HG02798 (cell line): Measurements from ENCODE around the gene HDHD3.
"Not testable (repeated sequence)": the region's sequence is repeated elsewhere in the genome, so short reads cannot be mapped to it uniquely, and the experiment has no call there.

Experiments
- ATAC-seq: cut with Tn5 transposase; IDR thresholded peaks from one replicate; pipeline ENCODE4 v1.9.1; 2021; ENCODE audit warnings: mild to moderate bottlenecking; ENCODE audit not compliant: unreplicated experiment, poor library complexity

HDHD3 gene

GRCh38 chr9:113368348-113368981 is 8.3 kb downstream of the HDHD3 start:
- ATAC-seq: no peak

DNA sequence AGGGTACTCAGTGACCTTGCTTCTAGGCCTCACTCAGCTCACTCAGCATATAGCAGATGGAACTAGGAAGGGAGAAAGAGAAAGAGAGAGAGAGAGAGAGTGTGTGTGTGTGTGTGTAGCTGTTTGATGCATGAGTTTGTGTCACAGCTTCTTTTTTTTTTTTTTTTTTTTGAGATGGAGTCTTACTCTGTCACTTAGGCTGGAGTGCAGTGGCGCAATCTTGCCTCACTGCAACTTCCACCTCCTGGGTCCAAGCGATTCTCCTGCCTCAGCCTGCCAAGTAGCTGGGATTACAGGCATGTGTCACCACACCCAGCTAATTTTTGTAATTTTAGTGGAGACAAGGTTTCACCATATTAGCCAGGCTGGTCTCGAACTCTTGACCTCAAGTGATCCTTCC is 11.1 kb downstream of the HDHD3 start:
- not testable (repeated sequence) for ATAC-seq

DNA sequence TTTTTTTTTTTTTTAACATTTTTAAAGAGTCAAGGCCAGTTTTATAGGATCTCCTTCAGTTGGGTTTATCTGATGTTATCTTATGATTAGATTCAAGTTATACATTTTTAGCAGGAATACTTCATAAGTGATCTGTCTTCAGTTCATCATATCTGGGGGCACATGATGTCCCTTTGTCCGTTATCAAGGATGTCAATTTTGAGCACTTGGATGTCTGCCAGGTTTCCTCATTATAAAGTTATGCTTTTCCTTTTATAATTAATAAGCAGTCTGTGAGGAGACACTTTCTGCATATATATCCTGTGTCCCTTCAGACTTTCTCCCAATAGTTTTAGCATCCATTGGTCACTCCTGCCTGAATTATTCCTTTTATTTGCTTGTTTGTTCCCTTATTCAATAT is 11.8 kb downstream of the HDHD3 start:
- ATAC-seq: no peak

DNA sequence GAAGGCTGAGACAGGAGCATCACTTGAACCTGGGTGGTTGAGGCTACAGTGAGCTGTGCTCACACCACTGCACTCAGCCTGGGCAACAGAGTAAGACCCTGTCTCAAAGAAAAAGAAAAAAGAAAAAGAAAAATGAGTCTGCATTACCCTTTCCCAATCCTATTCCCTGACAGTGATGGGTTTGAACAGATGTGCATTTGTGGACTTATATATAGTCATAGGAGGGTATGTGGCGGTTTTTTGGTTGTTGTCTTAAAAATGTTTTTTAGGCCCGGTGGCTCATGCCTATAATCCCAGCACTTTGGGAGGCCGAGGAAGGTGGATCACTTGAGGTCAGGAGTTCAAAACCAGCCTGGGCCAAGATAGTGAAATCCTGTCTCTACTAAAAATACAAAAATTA is 13.4 kb downstream of the HDHD3 start:
- no peak for ATAC-seq

GRCh38 chr9:113361304-113362018 is 15.3 kb downstream of the HDHD3 start:
- ATAC-seq: no peak

- no peak for ATAC-seq
These were observed 16.4 kb downstream of the HDHD3 start for GRCh38 chr9:113360242-113360842.

DNA sequence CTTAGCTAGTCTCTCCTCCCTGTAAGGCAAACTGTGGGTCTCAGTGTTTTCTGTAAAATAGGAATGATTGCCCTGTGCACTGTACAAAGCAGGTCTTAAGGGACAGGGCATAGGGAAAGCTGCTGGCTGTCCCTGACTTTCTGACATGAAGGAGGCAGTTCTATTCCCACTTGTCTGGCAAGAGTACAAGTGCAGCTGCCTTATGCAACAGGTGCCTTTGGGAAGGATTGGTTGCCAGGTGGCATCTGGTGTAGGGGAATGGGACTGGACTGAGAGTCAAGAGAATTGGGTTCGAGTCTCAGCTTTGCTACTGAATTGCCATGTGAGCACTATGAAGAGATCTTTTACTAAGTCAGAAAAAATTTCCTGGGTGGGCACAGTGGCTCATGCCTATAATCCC is 17.4 kb downstream of the HDHD3 start:
- ATAC-seq: no peak

DNA sequence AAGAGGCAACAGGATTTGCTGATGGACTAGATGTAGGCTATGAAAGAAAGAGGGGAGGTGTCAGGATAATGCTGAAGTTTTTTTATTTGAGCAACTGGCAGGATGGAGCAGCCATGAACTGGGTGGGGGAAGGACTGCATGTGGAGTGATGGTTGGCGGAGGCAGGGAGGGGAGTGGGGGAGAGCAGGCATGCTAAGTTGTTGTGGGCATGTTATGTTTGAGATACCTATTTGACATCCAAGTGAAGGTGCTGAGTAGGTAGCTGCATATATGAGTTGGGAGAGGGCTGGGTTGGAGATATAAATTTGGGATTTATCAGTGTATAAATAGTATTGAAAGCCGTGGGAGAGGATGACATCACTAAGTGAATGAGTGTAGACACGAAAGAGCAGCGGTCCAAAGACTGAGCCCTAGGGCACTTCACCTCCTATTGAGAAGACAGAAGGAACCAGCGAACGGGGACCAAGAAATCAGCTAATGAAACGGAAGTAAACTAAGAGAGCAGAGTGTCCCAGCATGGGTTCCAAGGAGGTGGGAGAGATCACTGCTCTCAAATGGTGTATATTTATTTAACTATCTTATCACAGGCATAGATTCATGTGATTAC is 20.0 kb downstream of the HDHD3 start:
- ATAC-seq: no peak

GRCh38 chr9:113355040-113355596 is 21.7 kb downstream of the HDHD3 start:
- no peak for ATAC-seq

DNA sequence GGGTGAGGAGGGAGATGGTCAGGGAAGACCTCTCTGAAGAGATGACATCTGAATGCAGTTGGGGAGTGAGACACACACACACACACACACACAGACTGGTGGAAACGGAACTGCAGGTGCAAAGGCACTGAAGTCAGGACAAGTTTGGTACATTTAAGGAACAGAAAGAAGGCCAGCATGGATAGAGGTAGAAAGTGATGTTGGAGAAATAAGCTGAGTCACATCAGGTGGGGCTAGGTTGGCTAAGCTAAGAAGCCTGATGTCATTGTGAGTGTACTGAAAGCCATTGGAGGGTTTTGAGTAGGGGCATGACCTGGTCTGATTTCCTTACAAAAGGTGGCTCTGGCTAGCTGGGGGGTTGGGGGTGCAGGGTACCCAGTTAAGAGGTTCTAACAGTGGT is 24.4 kb downstream of the HDHD3 start:
- no peak for ATAC-seq

- no peak for ATAC-seq
These were observed 24.8 kb downstream of the HDHD3 start for GRCh38 chr9:113352006-113352405.

GRCh38 chr9:113350937-113351336 is 25.8 kb downstream of the HDHD3 start:
- no peak for ATAC-seq

- no peak for ATAC-seq
These were observed 26.6 kb downstream of the HDHD3 start for GRCh38 chr9:113350107-113350661.

DNA sequence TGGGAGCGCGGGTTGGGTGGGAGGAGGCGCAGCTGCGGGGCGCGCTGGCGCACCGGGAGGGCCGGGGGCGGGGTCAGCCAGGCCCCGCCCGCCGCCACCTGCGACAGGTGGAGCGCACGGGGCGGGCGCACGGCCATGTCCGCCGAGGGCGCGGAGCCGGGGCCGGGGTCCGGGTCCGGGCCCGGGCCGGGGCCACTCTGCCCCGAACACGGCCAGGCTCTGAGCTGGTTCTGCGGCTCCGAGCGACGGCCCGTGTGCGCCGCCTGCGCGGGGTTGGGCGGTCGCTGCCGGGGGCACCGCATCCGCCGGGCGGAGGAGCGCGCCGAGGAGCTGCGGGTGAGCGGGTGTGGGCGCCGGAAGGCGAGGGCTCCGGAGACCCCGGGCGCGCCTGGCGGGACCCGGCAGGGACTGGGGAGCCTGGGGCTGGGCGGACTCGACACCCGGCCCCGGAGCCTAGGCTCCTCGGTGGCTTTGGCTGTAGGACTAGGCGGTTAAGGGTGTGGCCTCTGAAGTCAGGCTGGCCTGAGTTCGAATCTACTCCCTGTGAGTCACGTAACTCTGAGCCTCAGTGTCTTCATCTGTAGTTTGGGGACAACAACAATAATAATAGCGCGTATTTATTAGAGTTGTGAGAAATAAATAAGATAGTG is 27.2 kb downstream of the HDHD3 start, which contains the start of gene BSPRY:
Gene BSPRY (plus strand): TSS at position 97 of the 650 bp plus-strand sequence. CDS start 39 bp downstream, at position 136.
- ATAC-seq: peak; percentile 43

GRCh38 chr9:113349066-113349444 is 27.7 kb downstream of the HDHD3 start:
- no peak for ATAC-seq

DNA sequence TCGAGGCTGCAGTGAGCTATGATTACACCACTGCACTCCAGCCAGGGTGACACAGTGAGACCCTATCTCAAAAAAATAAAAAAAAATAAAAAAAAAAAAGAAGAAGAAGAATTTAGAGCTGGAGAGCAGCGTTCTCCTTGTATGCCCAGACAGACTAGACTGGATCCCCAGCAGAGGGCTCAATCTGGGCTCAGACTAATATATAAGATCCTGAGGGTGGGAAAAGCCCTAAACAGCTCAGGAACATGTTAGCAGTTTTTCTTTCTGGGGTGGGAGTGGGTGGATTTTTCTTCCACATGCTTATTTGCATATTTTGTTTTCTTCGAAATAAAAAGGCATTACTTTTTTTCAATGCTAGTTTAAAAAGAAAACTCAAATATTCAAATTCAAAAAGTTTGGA is 28.3 kb downstream of the HDHD3 start:
- ATAC-seq: no peak

DNA sequence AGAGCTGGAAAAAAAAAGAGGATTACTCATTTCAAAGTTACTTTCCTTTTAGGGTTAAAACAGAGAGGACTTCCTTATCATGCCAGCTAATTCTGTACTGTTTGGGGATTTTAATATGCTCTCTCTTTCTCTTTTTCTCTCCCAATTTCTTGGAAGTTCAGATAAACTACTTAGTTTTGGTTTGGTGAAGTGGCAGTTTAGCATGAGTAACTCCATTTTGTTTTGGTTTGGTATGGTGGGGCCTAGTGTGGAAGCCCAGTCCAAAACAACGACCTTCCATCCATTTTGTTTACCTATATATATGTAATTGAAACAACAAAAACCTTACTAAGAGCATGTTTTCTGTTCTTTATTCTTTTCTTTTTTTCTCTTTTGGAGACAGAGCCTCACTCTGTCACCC is 31.1 kb downstream of the HDHD3 start:
- no peak for ATAC-seq

GRCh38 chr9:113345190-113345589 is 31.6 kb downstream of the HDHD3 start:
- ATAC-seq: no peak

GRCh38 chr9:113343732-113344231 is 33.0 kb downstream of the HDHD3 start:
- no peak for ATAC-seq
